GM11168 (cell line): Measurements from ENCODE around the gene DPYSL4.

Experiments used
- in situ Hi-C: fragments of 300-500 bp; cut with MboI; formaldehyde crosslinking; loops from one replicate; pipeline ENCODE4 v1.12.0; 2022; ENCODE audit warnings: low sequenced_read_pairs; ENCODE audit not compliant: unreplicated experiment

The DPYSL4 gene

DNA sequence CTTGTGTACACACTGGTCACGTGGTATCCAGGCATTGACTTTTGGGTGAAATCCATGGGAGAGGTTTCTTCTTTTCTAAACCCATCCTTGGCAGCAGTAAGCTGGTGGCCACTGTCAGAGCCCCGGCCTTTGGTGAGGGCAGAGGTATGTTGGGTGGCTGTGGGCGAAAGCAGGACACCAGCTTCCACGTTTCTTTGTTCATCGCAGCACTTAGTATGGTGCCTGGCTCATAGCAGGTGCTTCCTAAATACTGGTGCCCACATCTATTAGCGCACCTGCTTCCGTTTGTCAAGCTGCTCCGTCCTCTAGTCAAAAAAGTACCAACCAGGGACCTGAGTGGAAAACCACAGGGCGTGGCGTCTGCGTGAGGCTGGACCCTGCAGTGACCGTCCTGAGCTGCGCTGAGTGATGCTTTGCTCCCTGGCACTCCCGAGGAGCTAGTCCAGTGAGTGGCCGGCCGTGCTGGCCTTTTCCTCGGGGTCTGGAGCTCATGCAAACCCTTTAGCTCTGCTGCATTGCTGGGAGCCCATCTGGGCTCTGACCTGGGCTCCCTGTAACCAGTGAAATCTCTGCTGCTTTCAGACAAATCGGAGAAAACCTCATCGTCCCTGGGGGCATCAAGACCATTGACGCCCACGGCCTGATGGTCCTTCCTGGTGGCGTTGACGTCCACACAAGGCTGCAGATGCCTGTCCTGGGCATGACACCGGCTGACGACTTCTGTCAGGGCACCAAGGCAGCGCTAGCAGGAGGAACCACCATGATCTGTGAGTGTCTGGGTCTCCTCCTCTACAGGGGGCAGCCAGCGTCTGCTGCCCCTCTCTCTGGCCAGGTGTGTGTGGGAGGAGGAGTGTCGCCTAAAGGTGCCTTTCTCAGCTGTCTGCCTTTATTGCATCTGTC lies 5.6 kb downstream of the DPYSL4 start:
- in situ Hi-C loops: no loop called here

- in situ Hi-C loops: no loop called here
Observed at GRCh38 chr10:132192991-132193665, 6.4 kb downstream of the DPYSL4 start.

- in situ Hi-C loops: no loop called here
Observed at GRCh38 chr10:132193907-132194552, 7.3 kb downstream of the DPYSL4 start.

DNA sequence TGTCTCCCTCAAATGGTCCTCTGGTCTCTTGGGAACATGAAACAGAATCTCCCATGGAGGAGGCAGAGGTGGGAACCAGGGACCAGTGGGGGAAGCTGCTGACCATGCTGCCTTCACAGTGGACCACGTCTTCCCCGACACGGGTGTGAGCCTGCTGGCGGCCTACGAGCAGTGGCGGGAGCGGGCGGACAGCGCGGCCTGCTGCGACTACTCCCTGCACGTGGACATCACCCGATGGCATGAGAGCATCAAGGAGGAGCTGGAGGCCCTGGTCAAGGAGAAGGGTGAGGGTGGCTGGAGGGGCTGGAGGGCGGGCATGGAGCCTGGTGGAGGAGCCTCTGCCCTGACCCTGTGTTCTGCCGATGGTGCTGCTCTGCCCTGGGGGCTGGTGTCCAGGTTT lies 8.0 kb downstream of the DPYSL4 start:
- in situ Hi-C loops: no loop called here

DNA sequence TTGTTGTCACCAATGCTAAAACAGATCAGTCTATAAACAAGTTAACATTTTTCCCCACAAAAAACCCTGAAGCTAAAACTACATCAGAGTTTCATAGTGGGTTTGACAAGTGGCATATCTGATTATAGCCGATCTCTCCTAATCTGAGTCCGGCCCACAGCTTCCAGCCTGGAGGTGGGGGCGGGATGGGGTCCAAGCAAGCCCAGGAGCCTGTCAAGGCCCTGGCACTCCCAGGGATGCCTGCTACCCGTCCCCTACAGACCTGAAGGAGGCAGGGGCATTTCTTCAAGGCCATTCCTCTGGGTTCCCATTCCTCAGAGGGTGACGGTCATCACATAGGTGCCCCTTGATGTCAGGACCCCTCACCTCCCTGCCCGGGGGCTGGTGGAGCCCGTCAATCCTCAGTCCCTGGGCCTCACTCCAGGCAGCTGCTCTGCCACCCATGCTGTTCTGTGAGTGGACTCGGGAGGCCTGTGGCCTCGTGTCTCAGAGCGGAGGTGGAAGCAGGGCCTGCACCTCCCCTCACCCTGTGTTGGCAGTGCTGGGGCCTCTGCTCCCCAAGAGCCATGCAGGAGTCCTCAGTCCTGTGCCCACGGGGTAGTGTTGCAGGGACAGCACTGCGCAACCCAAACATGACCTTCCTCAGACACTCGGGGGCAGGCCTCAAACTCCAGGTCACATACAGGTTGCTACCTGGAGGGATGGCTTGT lies 8.8 kb downstream of the DPYSL4 start:
- in situ Hi-C loops: no loop called here

DNA sequence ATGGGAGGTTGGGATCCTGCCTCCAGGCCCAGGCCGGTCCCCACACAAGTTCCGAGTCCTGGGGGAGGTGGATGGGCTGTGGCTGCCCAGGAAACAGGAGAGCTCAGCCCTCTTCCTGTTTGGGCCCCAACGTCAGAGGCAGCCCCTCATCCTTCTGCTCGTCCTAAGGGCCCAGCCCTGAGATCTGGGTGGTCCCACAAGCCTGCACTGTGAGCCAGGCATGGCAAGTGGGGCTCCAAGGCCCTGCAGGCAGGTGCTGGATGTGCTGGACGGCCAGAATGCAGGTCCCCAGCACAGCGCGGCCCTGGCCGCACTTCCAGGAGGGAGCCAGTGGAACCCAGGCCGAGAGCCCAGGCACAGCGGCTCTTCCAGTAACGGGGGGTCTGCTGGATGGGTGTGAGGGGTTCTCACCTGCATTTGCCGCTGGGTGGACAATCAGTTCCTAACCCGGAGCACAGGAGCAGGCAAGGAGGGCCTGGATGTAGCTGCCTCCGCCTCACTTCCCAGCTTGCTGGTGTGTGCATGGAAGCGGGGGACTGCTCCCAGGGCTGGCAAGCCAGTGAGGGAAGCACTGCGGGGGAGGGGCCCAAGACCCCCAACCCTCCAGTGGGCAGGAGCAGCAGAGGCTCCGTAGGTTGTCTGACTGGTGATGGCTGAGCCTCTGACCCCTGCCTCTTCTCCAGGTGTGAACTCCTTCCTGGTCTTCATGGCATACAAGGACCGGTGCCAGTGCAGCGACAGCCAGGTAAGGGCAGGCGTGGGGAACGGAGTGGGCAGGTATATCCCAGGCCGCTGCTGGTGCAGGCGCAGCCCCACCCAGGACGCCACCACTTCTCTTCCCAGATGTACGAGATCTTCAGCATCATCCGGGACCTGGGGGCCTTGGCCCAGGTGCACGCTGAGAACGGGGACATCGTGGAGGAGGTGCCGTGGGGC lies 9.7 kb downstream of the DPYSL4 start:
- in situ Hi-C loops: no loop called here

- in situ Hi-C loops: no loop called here
Observed at GRCh38 chr10:132197271-132198067, 10.7 kb downstream of the DPYSL4 start.

- in situ Hi-C loops: no loop called here
Observed at GRCh38 chr10:132198068-132198370, 11.3 kb downstream of the DPYSL4 start.

DNA sequence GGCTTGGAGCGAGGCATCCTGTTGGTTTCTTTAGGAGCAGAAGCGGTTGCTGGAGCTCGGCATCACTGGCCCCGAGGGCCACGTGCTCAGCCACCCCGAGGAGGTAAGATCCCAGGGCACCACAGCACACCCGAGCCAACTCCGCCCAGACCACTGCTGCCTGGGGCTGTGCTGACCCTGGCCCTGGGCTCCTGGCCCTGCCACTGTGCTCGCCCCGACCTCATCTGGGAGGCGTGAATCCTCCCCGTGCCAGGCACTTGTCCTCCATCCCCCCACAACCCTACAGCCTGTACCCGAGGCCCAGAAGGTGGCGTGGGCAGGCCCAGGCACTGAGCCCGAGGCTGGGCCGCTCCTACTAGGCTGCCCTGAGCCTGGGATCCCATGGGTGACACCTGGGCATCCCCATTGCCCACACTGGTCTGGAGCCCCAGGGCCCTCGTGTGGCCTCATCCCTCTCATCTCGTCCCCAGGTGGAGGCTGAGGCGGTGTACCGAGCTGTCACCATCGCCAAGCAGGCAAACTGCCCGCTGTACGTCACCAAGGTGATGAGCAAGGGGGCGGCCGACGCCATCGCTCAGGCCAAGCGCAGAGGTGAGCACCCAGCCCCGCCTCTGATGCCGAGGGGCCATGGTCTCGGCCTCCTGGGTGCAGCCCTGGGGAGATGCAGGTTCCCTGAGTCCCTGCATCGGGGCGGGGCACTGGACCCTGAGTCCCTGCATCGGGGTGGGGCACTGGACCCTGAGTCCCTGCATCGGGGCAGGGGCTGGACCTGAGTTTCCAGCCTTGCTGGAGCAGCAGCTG lies 11.8 kb downstream of the DPYSL4 start:
- in situ Hi-C loops: no loop called here

- in situ Hi-C loops: no loop called here
Observed at GRCh38 chr10:132199268-132199853, 12.6 kb downstream of the DPYSL4 start.

DNA sequence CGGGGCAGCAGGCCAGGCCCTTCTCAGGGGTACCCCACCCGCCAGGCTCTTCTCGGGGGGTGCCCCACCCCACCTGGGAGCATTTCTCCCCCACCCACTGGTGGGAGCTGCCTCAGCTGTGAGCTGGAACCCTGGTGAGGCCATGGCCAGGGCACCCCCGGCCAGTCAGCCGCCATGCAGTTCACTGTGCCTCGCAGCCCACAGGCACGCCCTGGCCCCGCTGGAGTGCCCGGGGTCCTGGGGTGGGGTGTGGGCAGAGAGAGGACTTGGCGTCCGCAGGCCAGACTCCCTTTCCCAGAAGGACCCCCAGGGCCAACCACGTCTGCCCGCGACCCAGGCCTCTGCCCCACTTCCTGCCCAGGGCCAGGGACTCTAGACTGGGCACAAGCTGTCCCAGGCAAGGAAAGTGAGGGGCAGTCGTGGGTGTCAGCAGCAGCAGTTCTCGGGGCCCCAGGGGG lies 13.1 kb downstream of the DPYSL4 start:
- in situ Hi-C loops: no loop called here

DNA sequence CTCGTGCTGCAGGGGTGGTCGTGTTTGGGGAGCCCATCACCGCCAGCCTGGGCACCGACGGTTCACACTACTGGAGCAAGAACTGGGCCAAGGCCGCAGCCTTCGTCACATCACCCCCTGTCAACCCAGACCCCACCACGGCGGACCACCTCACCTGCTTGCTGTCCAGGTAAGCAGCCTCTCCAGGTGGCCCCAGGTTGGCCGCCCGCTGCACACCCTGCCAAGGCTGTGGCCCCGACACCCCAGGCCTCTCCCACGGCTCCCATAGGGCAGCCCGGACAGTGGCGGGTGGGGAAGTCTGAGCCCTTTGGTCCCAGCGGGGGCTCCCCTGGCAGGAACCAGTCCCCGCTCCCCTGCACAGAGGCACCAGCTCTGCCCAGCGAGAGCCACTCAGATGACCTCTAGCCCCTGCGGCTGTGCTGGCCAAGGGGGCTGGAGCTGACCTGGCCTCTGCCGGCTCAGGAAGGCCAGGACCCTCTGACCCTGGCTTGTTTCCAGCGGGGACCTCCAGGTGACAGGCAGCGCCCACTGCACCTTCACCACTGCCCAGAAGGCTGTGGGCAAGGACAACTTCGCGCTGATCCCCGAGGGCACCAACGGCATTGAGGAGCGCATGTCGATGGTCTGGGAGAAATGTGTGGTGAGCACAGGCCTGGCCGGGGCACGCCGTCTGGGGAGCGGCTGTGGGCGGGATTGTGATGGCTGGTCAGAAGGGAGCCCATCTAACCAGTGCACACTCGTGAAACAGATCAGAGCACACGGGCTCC lies 13.8 kb downstream of the DPYSL4 start:
- in situ Hi-C loops: no loop called here

GRCh38 chr10:132201111-132201969 lies 14.6 kb downstream of the DPYSL4 start:
- in situ Hi-C loops: no loop called here

GRCh38 chr10:132202070-132202970 lies 15.6 kb downstream of the DPYSL4 start:
- in situ Hi-C loops: no loop called here
